HepG2 (cell line): ENCODE measurements around the gene CSTF3. TPM values are rescaled to one million over a fixed set of nuclear protein-coding genes. Genes with fewer than 3 reads are reported as not detected.
A peak's percentile ranks its signal among the peaks of the same experiment; 100 is the strongest.
"Not testable (repeated sequence)": the region's sequence is repeated elsewhere in the genome, so short reads cannot be mapped to it uniquely, and the experiment has no call there.

Experiments
- ATAC-seq: fragments of 200-7000 bp; cut with Tn5 transposase; 3 replicates; pipeline ENCODE4 v1.9.1; 2020; ENCODE audit warnings: mild to moderate bottlenecking, moderate library complexity
- BruUV-seq: library from RNA; stranded (reverse); fragments of 400-500 nt; replicated peaks from 2 replicates; lab custom pipeline; 2021; lab: Mats Ljungman, UMichigan
- CTCF ChIA-PET: fragments of 300-600 bp; formaldehyde crosslinking; extraction: SDS; loops from one replicate; lab custom pipeline; 2021; ENCODE audit warnings: low total read pairs, inconsistent platforms, low intra/inter-chr PET ratio; lab: Yijun Ruan, JAX
- POLR2A ChIA-PET: fragments of 350-600 bp; sonication (Branson Sonifier 250); formaldehyde crosslinking; loops from one replicate; lab custom pipeline; 2020; ENCODE audit warnings: antibody characterized with exemption, inconsistent platforms; lab: Yijun Ruan, JAX
- DNase-seq: peaks from one replicate; pipeline ENCODE4 v3.0.0-alpha.2; 2015; ENCODE audit warnings: low spot score
- FAIRE-seq: peaks from 3 replicates; lab custom pipeline; 2011; peaks lifted over from hg19 to GRCh38; lab: Jason Lieb, UNC
- H2AFZ ChIP-seq: one replicate; pipeline ENCODE4 v1.6.1; 2011; ENCODE audit warnings: low read length, inconsistent platforms
- H3K27ac ChIP-seq: fragments of 300-600 bp; 3 replicates; pipeline ENCODE4 v1.8.0; 2011; ENCODE audit warnings: mixed run types, mild to moderate bottlenecking, mixed read lengths, low read length, inconsistent platforms; ENCODE audit not compliant: insufficient read depth; ENCODE audit errors: extremely low read length
- H3K27me3 ChIP-seq, 2 experiments: fragments of 200-600 bp in 1 of 2; 2 replicates in 1 of 2; 3 replicates in 1 of 2; pipeline versions ENCODE4 v1.6.0 to v1.8.0; 2011; ENCODE audit warnings: low read length in 2 of 2, mild to moderate bottlenecking in 2 of 2, moderate library complexity in 2 of 2, inconsistent platforms in 1 of 2; ENCODE audit not compliant: insufficient read depth in 2 of 2, control insufficient read depth in 1 of 2
- H3K36me3 ChIP-seq, 2 experiments: fragments of 200-600 bp in 1 of 2; replicated peaks in 1 of 2; 2 replicates in 1 of 2; 3 replicates in 1 of 2; pipeline versions ENCODE4 v1.5.1 to v1.8.0; 2011; ENCODE audit warnings: low read length in 2 of 2, inconsistent platforms in 1 of 2; ENCODE audit not compliant: insufficient read depth in 2 of 2, control insufficient read depth in 1 of 2
- H3K4me1 ChIP-seq: 2 replicates; pipeline ENCODE4 v1.5.1; 2012; ENCODE audit warnings: low read length, inconsistent platforms; ENCODE audit not compliant: insufficient read depth
- H3K4me2 ChIP-seq: 2 replicates; pipeline ENCODE4 v1.6.0; 2011; ENCODE audit warnings: low read depth, low read length, inconsistent platforms
- H3K4me3 ChIP-seq, 3 experiments: fragments of 200-600 bp in 1 of 3; sonication (generic), shearing (Covaris generic) in 1 of 3; replicated peaks in 1 of 3; 2 replicates each; pipeline ENCODE4 v1.5.1; 2011 to 2016; ENCODE audit warnings: low read length in 3 of 3, inconsistent platforms in 2 of 3, low read depth in 2 of 3, mild to moderate bottlenecking in 2 of 3, control low read depth in 1 of 3, mixed read lengths in 1 of 3; ENCODE audit not compliant: insufficient read depth in 1 of 3
- H3K79me2 ChIP-seq: one replicate; pipeline ENCODE4 v1.6.1; 2011; ENCODE audit warnings: low read length, inconsistent platforms; ENCODE audit not compliant: insufficient read depth
- H3K9ac ChIP-seq: 2 replicates; pipeline ENCODE4 v1.6.0; 2011; ENCODE audit warnings: mild to moderate bottlenecking, low read depth, low read length, inconsistent platforms; ENCODE audit not compliant: insufficient read depth
- H3K9me3 ChIP-seq: 2 replicates; pipeline ENCODE4 v1.5.1; 2012; ENCODE audit warnings: mild to moderate bottlenecking, low read length
- H4K20me1 ChIP-seq: 2 replicates; pipeline ENCODE4 v1.6.0; 2011; ENCODE audit warnings: inconsistent platforms, mild to moderate bottlenecking, low read length, moderate library complexity; ENCODE audit not compliant: insufficient read depth
- SOX13 ChIP-seq, 3 experiments: fragments of 450-650 bp in 1 of 3; sonication (generic) in 1 of 3; formaldehyde crosslinking in 1 of 3; IDR thresholded peaks in 2 of 3; conservative IDR thresholded peaks in 1 of 3; 2 replicates each; pipeline versions ENCODE4 v1.5.0 to v1.6.1; 2016 to 2020; ENCODE audit warnings: antibody characterized with exemption in 1 of 3, mild to moderate bottlenecking in 1 of 3, missing compliant biosample characterization in 1 of 3, missing genetic modification reagents in 1 of 3, moderate library complexity in 1 of 3
- WGBS: methylation state at CpG from one replicate; pipeline ENCODE4 v1.1.6; 2017; ENCODE audit warnings: low lambda C conversion rate; 5-methylcytosine and 5-hydroxymethylcytosine counted together
- in situ Hi-C: cut with HindIII; loops from 2 replicates; pipeline ENCODE4 v1.10.0; 2017; ENCODE audit warnings: low pct_unique_long_range_greater_than_20kb; ENCODE audit not compliant: extremely low pct_ligation_motif_present
- intact Hi-C: fragments of 100-400 bp; cut with micrococcal nuclease; formaldehyde crosslinking; loops from one replicate; pipeline ENCODE4 v1.10.0; 2022; ENCODE audit not compliant: unreplicated experiment
- polyA plus RNA-seq, 8 experiments: library from polyadenylated mRNA; depleted of rRNA in 3 of 8; stranded (reverse) in 7 of 8; unstranded in 1 of 8; fragments of >200 nt; fragmentation: Illumina TruSeq in 4 of 8; extraction: Trizol in 4 of 8; gene quantifications; 2 replicates each; pipeline versions ENCODE4 v1.2.1 to v1.2.3, GENCODE V29; 2011 to 2016; ENCODE audit warnings: low read depth in 4 of 8, missing spikeins in 1 of 8, mixed read lengths in 1 of 8; ENCODE audit not compliant: insufficient read depth in 1 of 8
- total RNA-seq, 5 experiments: library from RNA; depleted of rRNA; stranded (reverse); fragments of >200 nt; fragmentation: Illumina TruSeq; extraction: Trizol; gene quantifications; 2 replicates each; pipeline ENCODE4 v1.2.3, GENCODE V29; 2016; ENCODE audit warnings: low read depth in 1 of 5

The CSTF3 gene
- total and polyA plus RNA-seq, 2 of the 13 experiments (the other 11 are each of a cell fraction or from before 2014, with no cell fraction given), result 21.5 to 43.6 TPM

- H2AFZ ChIP-seq; H3K4me2 ChIP-seq; H3K4me3 ChIP-seq; H3K9ac ChIP-seq; FAIRE-seq; BruUV-seq; H3K79me2 ChIP-seq; H3K27ac ChIP-seq; intact Hi-C loops; H3K9me3 ChIP-seq; in situ Hi-C loops; H3K36me3 ChIP-seq; CTCF ChIA-PET; H4K20me1 ChIP-seq; DNase-seq; H3K27me3 ChIP-seq; TF ChIP-seq SOX13 (IDR thresholded peaks at IDR 0.05): not testable (repeated sequence)
- 0 out of 4 replicates have a peak, but pooled peaks of 1 of the 2 experiments have one; percentile 41 for TF ChIP-seq SOX13 (CRISPR knock-in tag; conservative IDR thresholded peaks at IDR 0.05 in 1 of 2, IDR thresholded peaks at IDR 0.05 in 1 of 2)
- ATAC-seq, result peak; percentile 72
- WGBS, result 88% methylated on average over 3 of the region's 3 CpGs
- POLR2A ChIA-PET, result interaction anchor here (1.7 kb wide), 1 partner anchor 12 kb away, joined by 3 read pairs; no protein-coding TSS in a partner anchor
- H3K4me1 ChIP-seq, result peaks cover 53% of the 10 kb centered on the region
Observed at GRCh38 chr11:33049565-33050408, 111.5 kb downstream of the CSTF3 start.

GRCh38 chr11:33048701-33049100 lies 112.6 kb downstream of the CSTF3 start:
- over 99% methylated on average over 6 of the region's 6 CpGs for WGBS
- peaks cover 53% of the 10 kb centered on the region for H3K4me1 ChIP-seq
- POLR2A ChIA-PET, result interaction anchor here (1.7 to 1.9 kb wide), 2 partner anchors 9 to 13 kb away, joined by 3 to 4 read pairs; no protein-coding TSS in a partner anchor
- FAIRE-seq, ATAC-seq, H3K27me3 ChIP-seq, H4K20me1 ChIP-seq, DNase-seq, H2AFZ ChIP-seq, intact Hi-C loops, H3K79me2 ChIP-seq, H3K4me2 ChIP-seq, H3K36me3 ChIP-seq, in situ Hi-C loops, H3K27ac ChIP-seq, BruUV-seq, H3K9me3 ChIP-seq, H3K9ac ChIP-seq, H3K4me3 ChIP-seq, CTCF ChIA-PET: not testable (repeated sequence)
